Measurements from ENCODE around the gene ADAM17. TPM values are rescaled to one million over a fixed set of nuclear protein-coding genes. Genes with fewer than 3 reads are reported as not detected.
"Not testable (repeated sequence)": the region's sequence is repeated elsewhere in the genome, so short reads cannot be mapped to it uniquely, and the experiment has no call there.

Gene ADAM17
- polyA plus RNA-seq, 1 donor from 2014 or later: 15.9 TPM

DNA sequence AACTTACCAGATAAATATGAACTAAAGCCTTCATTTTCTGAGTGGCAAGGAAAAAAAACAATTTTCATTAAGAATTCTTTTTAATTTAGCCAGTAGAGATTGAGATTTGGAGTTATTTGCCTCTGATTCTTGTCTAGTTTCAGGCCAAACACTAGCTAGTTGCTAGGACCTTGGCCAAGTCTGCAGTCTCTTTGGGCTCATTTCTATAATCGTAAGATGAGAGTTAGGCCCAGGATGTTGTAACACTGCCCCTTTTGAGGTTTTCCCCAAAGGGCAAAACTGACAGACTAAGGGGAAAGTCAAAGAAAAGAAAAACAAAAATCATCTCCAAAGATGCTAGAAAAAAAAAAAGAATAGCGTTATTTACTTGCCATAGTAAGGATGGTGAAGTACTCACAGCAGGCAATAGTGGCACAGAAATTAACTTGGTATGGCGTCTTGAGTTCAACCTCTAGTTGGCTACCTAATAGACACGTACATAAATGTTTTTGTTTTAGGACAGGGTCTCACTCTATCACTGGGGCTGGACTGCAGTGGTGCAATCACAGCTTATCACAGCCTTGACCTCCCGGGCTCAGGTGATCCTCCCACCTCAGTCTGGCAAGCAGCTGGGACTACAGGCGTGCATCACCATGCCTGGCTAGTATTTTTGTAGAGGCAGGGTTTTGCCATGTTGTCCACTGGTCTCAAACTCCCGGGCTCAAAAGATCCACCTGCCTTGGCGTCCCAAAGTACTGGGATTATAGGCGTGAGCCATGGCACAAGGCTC is 23.0 kb upstream of the ADAM17 start:
- H3K27me3 Mint-ChIP-seq: no peaks in the 10 kb centered on the region
- H3K9me3 Mint-ChIP-seq: no peaks in the 10 kb centered on the region
- H3K27ac Mint-ChIP-seq: no peak overlapping the region
- peaks cover 0 to 1% (median 0%) of the 10 kb centered on the region in 3 donors for H3K4me1 Mint-ChIP-seq
- H3K4me3 Mint-ChIP-seq: no peak overlapping the region
- peaks cover 2% of the 10 kb centered on the region for H3K36me3 Mint-ChIP-seq

DNA sequence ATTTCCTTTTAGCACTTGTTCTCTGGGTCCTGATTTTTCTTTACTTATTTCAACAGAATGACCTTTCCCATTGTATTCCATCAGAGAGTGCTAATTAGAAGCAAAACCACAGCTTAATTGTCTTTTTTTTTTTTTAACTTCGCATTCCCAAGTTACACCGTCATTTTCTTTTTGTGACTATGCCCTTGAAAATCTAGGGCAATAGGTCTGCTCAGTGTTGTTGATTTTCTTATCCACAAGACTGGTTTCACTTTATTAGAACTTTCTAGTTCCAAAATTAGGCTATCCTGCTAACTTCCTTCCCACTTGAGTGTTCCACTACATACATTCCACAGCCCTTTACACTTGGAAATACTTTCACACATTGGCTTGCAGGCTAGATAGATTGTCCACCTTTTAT is 18.7 kb upstream of the ADAM17 start:
- no peak overlapping the region for H3K27ac Mint-ChIP-seq

DNA sequence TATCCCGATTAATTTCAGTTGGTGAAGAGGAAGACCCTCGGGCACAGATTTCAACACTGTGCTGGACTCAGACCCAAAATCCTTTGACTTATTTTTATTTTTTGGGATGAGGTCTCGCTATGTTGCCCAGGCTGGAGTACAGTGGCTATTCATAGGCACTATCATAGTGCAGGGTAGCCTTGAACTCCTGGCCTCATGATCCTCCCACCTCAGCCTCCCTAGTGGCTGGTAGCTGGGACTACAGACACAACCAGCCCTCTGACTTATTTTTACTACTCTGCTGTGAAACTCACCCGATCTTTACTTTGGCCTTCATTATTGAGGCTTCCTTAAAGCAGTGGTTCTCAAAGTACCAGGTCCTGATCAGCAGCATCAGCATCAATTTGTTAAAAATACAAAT is 18.2 kb upstream of the ADAM17 start:
- Mint-ChIP-seq H3K4me3 (no peak overlapping the region), H3K27ac (no peak overlapping the region), H3K36me3 (no peaks in the 10 kb centered on the region), H3K27me3 (no peaks in the 10 kb centered on the region), H3K9me3 (no peaks in the 10 kb centered on the region), H3K4me1 (peaks cover 0 to 2% (median 0%) of the 10 kb centered on the region in 3 donors)

More for the DNA sequence above, 18.7 kb upstream of the ADAM17 start:
- Mint-ChIP-seq H3K4me1 (peaks cover 0 to 2% (median 0%) of the 10 kb centered on the region in 3 donors), H3K9me3 (no peaks in the 10 kb centered on the region), H3K27me3 (no peaks in the 10 kb centered on the region), H3K36me3 (no peaks in the 10 kb centered on the region), H3K4me3 (no peak overlapping the region)

DNA sequence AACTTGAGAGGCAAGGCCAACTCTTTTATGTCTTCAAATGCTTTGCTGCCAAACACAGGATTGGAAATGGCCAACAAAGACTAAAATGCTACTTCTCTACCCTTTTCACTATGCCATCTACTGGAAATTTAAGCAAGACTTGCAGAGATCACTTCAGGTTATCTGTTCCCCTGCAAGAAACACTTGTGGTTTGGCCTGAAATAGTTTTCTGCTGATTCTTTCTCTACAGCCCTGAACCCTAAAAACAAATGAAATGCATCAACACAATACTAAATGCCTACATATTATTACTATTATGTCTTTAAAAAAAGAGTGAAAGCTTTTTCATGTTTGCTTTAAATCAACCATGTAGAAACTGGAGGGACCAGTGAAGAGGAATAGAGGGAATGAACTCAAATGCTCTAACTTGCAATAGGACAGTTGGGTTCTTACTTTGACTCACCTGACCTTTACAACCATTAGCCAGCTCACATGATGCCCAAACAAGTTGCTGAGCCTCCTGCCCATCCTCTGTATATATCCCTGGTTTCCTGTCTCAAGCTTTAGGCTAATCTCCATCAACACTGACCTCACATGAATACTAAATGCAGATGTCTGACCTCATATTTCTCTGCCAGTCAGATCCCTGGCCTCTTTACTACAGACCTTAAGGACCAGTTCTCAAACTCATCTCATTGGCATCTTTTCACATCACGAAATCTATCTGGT is 17.5 kb upstream of the ADAM17 start:
- no peaks in the 10 kb centered on the region for H3K27me3 Mint-ChIP-seq
- H3K4me1 Mint-ChIP-seq: peaks cover 0 to 2% (median 0%) of the 10 kb centered on the region in 3 donors
- H3K9me3 Mint-ChIP-seq: no peaks in the 10 kb centered on the region
- no peak overlapping the region for H3K27ac Mint-ChIP-seq
- no peak overlapping the region for H3K4me3 Mint-ChIP-seq
- H3K36me3 Mint-ChIP-seq: no peaks in the 10 kb centered on the region

DNA sequence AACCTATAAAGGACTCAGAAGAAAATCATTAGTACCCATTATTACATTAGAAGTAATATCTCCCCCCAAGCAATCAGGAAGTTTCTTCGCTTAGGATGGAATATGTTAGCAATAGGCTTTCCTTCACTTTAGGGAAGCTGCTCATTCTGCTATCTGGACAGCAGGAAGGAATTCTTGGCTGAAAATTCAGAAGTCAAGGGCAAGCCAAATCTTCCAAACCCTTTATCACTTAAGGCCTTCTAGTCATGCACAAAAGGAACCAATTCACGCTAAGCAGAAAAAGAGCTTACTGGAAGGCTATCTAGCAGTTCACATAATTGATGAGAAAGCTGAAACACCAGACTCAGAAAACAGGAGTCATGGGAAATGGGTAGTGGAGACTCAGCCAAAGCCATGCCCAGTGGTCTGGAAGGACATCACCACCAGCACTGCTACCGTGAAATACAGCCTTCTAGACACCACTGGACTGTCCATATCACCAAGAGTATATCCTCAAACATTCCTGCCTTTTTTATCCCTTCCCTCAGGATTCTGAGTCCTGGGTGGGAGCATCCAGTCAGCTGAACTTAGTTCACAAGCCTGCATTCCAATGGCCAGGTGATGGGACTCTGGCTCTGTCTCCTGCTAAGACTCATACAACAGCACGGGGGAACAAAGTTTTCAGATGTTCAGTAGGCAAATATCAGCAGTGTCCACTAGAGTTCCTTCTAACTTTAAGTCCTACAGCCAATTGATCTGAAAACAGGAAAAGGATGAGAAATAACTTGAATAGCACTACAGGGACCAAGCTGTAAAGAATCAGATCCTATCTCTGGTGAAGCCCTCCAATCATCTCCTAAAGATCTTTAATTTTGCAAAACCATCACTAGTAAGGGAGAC is 14.8 kb upstream of the ADAM17 start:
- H3K4me3 Mint-ChIP-seq: no peak overlapping the region
- H3K4me1 Mint-ChIP-seq: peaks cover 0 to 2% (median 0%) of the 10 kb centered on the region in 3 donors
- no peaks in the 10 kb centered on the region for H3K27me3 Mint-ChIP-seq
- H3K27ac Mint-ChIP-seq: no peak overlapping the region
- H3K9me3 Mint-ChIP-seq: no peaks in the 10 kb centered on the region
- H3K36me3 Mint-ChIP-seq: no peaks in the 10 kb centered on the region

DNA sequence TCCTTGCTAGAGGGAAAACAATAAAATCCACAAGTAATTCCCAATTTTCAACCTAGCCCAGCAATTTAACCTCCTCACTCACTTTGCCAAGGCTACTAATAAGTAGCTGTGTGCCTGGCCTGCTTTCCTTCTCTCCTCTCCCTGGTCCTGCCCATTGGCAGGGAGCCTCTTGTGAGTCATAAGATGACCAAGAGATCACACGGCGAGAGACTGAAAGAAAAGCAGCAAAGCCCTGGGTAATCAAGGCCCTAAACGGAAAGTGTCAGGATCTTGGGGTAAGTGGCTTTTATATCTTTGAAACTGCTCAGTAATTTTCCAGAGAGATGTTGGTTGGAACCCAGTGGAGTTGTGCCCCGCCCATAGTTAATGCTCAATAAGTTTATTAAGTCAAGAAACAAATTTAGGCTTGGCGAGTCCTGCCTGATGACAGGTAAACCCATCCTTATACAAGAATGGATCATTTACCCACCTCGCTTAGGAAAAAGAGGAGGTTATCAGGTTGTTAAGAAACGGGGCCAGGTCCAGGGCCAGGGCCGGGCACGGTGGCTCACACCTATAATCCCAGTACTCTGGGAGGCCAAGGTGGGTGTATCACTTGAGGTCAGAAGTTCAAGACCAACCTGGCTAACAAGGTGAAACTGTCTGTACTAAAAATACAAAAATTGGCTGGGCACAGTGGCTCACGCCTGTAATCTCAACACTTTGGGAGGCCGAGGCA is 10.0 kb upstream of the ADAM17 start:
- Mint-ChIP-seq H3K4me3 (no peak overlapping the region), H3K27me3 (no peaks in the 10 kb centered on the region), H3K9me3 (no peaks in the 10 kb centered on the region), H3K36me3 (peaks cover 1% of the 10 kb centered on the region), H3K27ac (no peak overlapping the region), H3K4me1 (peaks cover 0 to 4% (median 0%) of the 10 kb centered on the region in 3 donors)

DNA sequence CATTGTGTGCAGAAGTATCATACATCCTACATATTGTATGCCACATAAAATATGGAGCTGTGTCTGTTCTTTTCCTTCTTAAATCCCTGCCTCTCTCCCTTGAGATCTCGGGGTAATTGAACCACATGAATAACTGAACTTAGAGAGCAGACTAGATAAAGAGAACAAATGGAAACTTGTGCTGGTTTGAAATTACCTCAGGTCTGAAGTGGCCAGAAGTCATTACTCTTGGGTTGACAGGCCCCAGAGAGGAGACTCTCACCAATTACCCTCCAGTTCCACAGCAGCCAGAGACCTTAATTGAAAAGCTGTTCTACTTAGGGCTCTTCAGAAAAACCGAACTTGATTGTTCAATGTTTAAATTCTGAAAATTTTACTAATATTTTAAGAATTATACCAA is 5.0 kb upstream of the ADAM17 start:
- Mint-ChIP-seq H3K4me3 (no peak overlapping the region), H3K27me3 (no peaks in the 10 kb centered on the region), H3K27ac (peak overlapping the region in 1 of 3 donors; percentile 46), H3K36me3 (peaks cover 4% of the 10 kb centered on the region), H3K4me1 (peaks cover 9 to 17% (median 13%) of the 10 kb centered on the region in 3 donors), H3K9me3 (no peaks in the 10 kb centered on the region)

DNA sequence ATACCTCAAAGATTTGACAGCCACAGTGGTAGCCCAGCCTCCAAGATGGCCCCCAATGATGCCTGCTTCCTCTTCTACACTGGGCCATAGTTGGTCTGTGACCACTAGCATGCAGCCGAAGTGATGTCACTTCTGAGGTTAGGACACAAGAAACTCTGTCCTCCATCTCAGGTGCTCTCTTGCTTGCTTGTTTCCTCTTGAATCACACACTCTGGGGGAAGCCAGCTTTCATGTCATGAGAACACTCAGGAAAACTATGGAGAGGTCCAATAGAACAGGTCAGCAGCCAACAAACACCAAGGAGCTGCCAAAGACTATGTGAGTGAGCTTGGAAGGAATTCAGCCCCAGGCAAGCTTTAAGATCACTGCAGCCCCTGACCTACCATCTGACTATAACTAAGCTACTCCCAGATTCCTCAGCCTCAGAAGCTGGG is 3.3 kb upstream of the ADAM17 start:
- peak overlapping the region in 2 of 3 donors; percentile 47 to 69 for H3K27ac Mint-ChIP-seq
- peaks cover 18 to 27% (median 26%) of the 10 kb centered on the region in 3 donors for H3K4me1 Mint-ChIP-seq
- no peaks in the 10 kb centered on the region for H3K9me3 Mint-ChIP-seq
- no peaks in the 10 kb centered on the region for H3K27me3 Mint-ChIP-seq
- peaks cover 4% of the 10 kb centered on the region for H3K36me3 Mint-ChIP-seq
- peak overlapping the region in 1 of 4 donors; percentile 77 for H3K4me3 Mint-ChIP-seq

DNA sequence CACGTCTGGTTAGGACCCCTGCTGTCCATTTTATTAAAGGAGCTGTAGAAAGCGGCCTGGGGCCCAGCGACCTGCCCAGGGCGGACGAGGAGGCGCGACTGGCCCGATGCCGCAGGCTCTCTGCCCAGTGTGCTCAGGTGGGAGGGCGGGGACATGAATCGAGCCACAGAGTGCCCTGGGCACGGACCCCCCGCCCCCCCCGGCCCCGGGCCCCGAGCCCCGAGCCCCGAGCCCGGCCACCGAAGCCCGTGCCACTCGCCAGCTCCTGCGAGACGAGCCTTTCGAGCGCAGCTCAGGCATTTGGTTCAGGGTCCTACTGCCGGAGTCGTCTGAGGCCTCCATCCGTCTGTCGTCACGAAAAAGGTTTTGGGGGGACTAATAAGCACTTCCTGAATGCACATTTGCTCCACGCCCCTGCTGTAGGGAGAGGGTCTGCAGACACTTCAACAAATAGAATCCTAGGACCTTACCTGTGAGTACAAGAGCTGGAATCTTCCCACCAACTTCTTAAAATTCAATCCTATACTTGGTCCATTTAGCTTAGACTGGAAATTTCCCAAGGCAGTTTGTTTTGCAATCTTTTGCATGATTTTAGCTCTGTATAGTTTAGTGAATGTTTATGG is 602 bp upstream of the ADAM17 start:
- H3K9me3 Mint-ChIP-seq: no peaks in the 10 kb centered on the region
- H3K4me1 Mint-ChIP-seq: peaks cover 36 to 38% (median 37%) of the 10 kb centered on the region in 3 donors
- peak overlapping the region; percentile 88 to 99 (median 95) for H3K27ac Mint-ChIP-seq

DNA sequence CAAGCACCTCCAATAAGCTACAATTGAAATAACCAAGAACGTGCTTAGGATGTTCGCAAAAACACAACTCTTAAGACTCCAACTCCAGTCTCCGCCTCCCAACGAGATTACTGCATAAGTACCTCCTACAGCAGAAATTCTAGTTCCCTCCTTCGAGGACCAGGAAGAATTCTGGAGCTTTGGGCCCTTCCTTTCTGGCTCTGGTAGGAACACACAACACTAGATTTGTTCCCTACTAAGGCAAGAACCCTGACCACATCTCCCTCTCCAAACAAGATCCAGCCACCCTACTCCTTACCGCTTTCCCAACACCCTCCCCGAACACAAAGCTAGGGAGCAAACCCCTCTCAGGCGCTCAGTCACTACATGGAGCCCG is 721 bp downstream of the ADAM17 start:
- Mint-ChIP-seq H3K27ac (peak overlapping the region; percentile 88 to 99 (median 95)), H3K27me3 (no peaks in the 10 kb centered on the region), H3K9me3 (no peaks in the 10 kb centered on the region), H3K4me3 (peak overlapping the region; percentile 97 to 99 (median 98)), H3K4me1 (peaks cover 42 to 44% (median 43%) of the 10 kb centered on the region in 3 donors), H3K36me3 (peaks cover 2% of the 10 kb centered on the region)

More for the DNA sequence above, 602 bp upstream of the ADAM17 start:
- Mint-ChIP-seq H3K4me3 (peak overlapping the region; percentile 97 to 99 (median 98)), H3K36me3 (peaks cover 4% of the 10 kb centered on the region), H3K27me3 (no peaks in the 10 kb centered on the region)

DNA sequence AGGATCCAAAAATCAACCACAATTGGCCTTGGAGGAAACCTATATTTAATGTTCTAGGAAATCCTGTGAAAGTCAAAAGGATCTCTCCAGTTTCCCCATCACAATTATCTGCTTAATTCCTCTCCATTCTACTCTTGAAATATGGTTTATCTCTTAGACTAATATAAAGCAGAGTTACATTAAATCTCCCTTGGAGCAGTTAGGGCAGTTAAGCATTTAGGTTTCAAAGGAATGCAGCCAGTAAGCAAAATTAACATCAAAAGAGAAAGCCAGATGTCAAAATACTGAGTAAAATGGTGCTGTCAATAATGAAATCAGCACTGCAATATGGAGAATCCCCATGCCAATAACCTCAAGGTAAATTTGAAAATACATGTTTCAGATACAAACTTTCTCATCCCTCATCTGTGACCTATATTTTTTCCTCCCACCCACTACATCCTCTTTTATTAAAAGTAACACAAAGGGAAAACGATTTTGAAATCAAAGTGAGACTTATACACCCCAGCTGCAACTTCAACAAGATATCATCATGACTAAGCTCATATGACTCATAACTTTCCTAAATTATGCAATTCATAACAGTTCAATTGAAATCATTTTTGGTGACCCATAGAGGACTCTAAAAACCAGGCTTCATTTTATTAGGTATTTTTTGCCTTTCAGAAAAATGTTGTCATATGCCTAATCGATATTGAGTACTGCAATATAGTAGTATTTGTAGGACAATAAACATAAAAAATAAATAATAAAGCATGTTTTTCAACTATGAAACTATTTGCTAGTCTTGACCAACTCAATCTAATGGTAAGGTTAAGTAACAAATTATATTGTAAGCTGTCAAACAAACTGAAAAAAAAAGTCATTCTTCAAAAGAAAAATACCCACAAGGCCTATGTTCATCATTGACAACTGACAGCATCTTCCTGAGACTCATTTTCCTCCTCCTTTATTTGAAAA is 3.1 kb downstream of the ADAM17 start:
- peak overlapping the region; percentile 7 to 94 (median 77) for H3K27ac Mint-ChIP-seq
- H3K4me1 Mint-ChIP-seq: peaks cover 53 to 54% (median 53%) of the 10 kb centered on the region in 3 donors
- H3K27me3 Mint-ChIP-seq: no peaks in the 10 kb centered on the region
- H3K9me3 Mint-ChIP-seq: no peaks in the 10 kb centered on the region
- H3K4me3 Mint-ChIP-seq: peak overlapping the region; percentile 67 to 98 (median 86)
- peaks cover 2% of the 10 kb centered on the region for H3K36me3 Mint-ChIP-seq

DNA sequence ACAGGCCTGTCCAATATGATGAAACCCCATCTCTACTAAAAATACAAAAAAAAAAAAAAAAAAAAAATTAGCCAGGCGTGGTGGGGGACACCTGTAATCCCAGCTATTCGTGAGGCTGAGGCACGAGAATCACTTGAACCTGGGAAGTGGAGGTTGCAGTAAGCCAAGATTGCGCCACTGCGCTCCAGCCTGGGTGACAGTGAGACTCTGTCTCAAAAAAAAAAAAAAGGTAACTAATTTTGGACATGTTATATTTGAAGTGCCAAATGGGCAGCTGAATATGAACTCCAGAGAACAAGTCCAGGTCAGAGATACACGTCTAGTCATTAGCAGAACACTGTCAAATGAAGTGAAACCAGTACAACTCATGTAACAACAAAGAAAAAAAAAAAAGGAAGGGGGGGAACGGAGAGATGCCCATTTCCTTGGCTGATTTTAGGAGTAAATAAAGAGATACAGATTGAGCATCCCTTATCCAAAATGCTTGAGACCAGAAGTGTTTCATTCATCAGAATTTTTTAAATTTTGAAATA is 4.7 kb downstream of the ADAM17 start:
- Mint-ChIP-seq H3K4me1 (peaks cover 55 to 56% (median 56%) of the 10 kb centered on the region in 3 donors), H3K4me3 (peak overlapping the region; percentile 68 to 94 (median 86)), H3K27ac (peak overlapping the region; percentile 42 to 94 (median 89))
- H3K27me3 Mint-ChIP-seq, H3K36me3 Mint-ChIP-seq, H3K9me3 Mint-ChIP-seq: not testable (repeated sequence)

DNA sequence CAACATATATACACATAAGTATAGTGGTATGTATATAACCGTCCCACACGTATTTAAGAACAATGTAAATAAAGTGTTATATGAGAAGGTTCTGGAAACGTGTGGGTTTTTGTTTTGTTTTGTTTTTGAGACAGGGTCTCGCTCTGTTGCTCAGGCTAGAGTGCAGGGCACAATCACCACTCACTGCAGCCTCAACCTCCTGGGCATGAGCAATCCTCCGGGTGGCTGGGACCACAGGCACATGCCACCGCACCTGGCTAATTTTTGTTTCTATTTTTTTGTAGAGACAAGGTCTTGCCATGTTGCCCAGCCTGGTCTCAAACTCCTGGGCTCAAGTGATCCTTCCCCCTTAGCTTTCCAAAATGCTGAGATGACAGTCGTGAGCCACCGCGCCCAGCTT is 6.2 kb downstream of the ADAM17 start:
- peak overlapping the region; percentile 61 to 97 (median 78) for H3K4me3 Mint-ChIP-seq
- H3K27me3 Mint-ChIP-seq: no peaks in the 10 kb centered on the region
- H3K9me3 Mint-ChIP-seq: no peaks in the 10 kb centered on the region
- H3K4me1 Mint-ChIP-seq: peaks cover 51 to 63% (median 55%) of the 10 kb centered on the region in 3 donors
- H3K36me3 Mint-ChIP-seq: peaks cover 2% of the 10 kb centered on the region
- peak overlapping the region; percentile 86 to 99 (median 93) for H3K27ac Mint-ChIP-seq

Measured in IgD-negative memory B cell (primary cell).